Measurements from ENCODE around the gene GCDH. TPM values are rescaled to one million over a fixed set of nuclear protein-coding genes. Genes with fewer than 3 reads are reported as not detected.

The GCDH gene
- total RNA-seq, 1 experiment from 2014 or later: 53.2 TPM

DNA sequence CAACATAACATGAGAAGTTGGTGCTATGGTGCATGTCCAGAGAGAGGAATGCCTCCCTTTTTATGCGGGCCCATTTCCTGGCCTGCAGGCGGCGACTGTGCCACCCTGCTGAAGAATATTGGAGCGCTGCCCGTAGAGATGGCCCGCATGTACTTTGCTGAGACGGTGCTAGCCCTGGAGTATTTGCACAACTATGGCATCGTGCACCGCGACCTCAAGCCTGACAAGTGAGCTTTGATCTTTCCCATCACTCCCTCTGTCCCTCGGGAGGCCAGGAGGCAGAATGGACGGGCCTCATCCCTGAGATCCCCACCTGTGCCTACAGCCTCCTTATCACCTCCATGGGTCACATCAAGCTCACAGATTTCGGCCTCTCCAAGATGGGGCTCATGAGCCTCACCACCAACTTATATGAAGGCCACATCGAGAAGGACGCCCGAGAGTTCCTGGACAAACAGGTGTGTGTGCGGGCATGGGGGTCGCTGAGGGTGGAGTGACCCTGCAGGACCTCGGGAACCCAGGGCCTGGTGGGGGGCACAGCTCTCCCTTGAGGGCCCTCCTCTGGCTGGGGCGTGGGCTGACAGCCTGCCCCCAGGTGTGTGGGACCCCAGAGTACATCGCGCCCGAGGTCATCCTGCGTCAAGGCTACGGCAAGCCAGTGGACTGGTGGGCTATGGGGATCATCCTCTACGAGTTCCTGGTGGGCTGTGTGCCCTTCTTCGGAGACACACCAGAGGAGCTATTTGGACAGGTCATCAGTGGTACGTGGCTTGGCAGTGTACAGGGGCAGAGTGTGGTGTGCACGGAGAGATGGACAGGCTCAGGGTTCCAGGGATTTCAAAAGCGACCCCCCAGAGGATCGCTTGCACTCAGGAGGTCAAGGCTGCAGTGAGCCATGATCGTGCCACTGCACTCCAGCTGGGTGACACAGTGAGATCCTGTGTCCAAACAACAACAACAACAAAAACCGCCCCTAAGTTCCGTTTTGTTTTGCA is 25.9 kb upstream of the GCDH start:
- no peak overlapping the region for H4K8ac ChIP-seq (replicated peaks; ENCODE audit: insufficient read length, low read depth, low read length)
- H3K14ac ChIP-seq (ENCODE audit: insufficient read depth, low read length): no peak overlapping the region
- H3K4me2 ChIP-seq (ENCODE audit: insufficient read depth, insufficient read length, low read length): no peak overlapping the region
- no peak overlapping the region for H3K56ac ChIP-seq (ENCODE audit: insufficient read length, low read depth, low read length)
- no peak overlapping the region for H4K91ac ChIP-seq (ENCODE audit: insufficient read length, low read depth, low read length)
- peaks cover 3% of the 10 kb centered on the region; the same call in 1 of the 2 replicates for H3K4me1 ChIP-seq (ENCODE audit: insufficient read depth, low read length)
- peak; percentile 20; the same call in 2 of the 3 replicates for TF ChIP-seq CTCF (conservative IDR thresholded peaks at IDR 0.05)
- H2AK5ac ChIP-seq (ENCODE audit: insufficient read length, low read length): no peak overlapping the region
- H3K27ac Mint-ChIP-seq: no peak overlapping the region; a peak in 2 of 7 replicates
- no CpG with 5 or more reads among the region's 34 CpGs for WGBS (ENCODE audit: extremely low coverage, insufficient read length, low lambda C conversion rate)
- DNase-seq: no peak
- H3K79me1 ChIP-seq (ENCODE audit: insufficient read depth, low read depth, low read length, poor library complexity, severe bottlenecking): no peaks in the 10 kb centered on the region
- H2BK20ac ChIP-seq (ENCODE audit: low read depth, low read length, poor library complexity, severe bottlenecking): no peak overlapping the region
- no peaks in the 10 kb centered on the region; a peak in 1 of 5 replicates for H3K9me3 Mint-ChIP-seq
- no peaks in the 10 kb centered on the region for H3K9me3 ChIP-seq (ENCODE audit: control insufficient read depth, low read depth, low read length)
- H4K5ac ChIP-seq (ENCODE audit: insufficient read length, low read depth, low read length): no peak overlapping the region
- H2BK120ac ChIP-seq (ENCODE audit: low read depth, low read length, poor library complexity, severe bottlenecking): no peak overlapping the region
- H3K18ac ChIP-seq (ENCODE audit: insufficient read length, low read depth, low read length): no peak overlapping the region
- H3K4ac ChIP-seq (ENCODE audit: low read depth, low read length): no peak overlapping the region
- H4K20me1 ChIP-seq (ENCODE audit: control insufficient read depth, insufficient read depth, insufficient read length): peaks cover 7% of the 10 kb centered on the region
- peak overlapping the region in 1 of 2 experiments; percentile 6; a peak in 1 of 5 replicates for H3K4me3 Mint-ChIP-seq
- peaks cover 11% of the 10 kb centered on the region for H3K27me3 Mint-ChIP-seq (ENCODE audit: low read depth)
- H3K9ac ChIP-seq (ENCODE audit: extremely low read depth, insufficient read length, low read length): no peak overlapping the region
- H3K27me3 ChIP-seq (ENCODE audit: insufficient read depth, low read length): no peaks in the 10 kb centered on the region
- H2AFZ ChIP-seq (ENCODE audit: low read length): no peak overlapping the region
- no peak overlapping the region for H2BK5ac ChIP-seq (ENCODE audit: insufficient read length, low read length)
- H3K4me1 Mint-ChIP-seq: peaks cover 24 to 32% of the 10 kb centered on the region in 2 experiments
- H3K27ac ChIP-seq (ENCODE audit: insufficient read length, low read depth, low read length): no peak overlapping the region
- peaks cover 12 to 15% (median 12%) of the 10 kb centered on the region in 3 experiments for H3K36me3 Mint-ChIP-seq (ENCODE audit: insufficient read depth in 1 of 3, low read depth in 3 of 3)
- H3K23me2 ChIP-seq (ENCODE audit: insufficient read length, low read depth, low read length, poor library complexity, severe bottlenecking): peaks cover 5% of the 10 kb centered on the region
- no peak overlapping the region for H3K23ac ChIP-seq (ENCODE audit: insufficient read length, low read depth, low read length)
- H2BK15ac ChIP-seq (ENCODE audit: low read depth, low read length): no peak overlapping the region
- no peak overlapping the region for H2BK12ac ChIP-seq (ENCODE audit: insufficient read length, low read depth, low read length)
- H3T11ph ChIP-seq (ENCODE audit: low read length): no peak overlapping the region
- H3K79me2 ChIP-seq (ENCODE audit: insufficient read depth, low read length): no peaks in the 10 kb centered on the region

All from H9 (cell line).